ENCODE data around the gene ANXA6.

DNA sequence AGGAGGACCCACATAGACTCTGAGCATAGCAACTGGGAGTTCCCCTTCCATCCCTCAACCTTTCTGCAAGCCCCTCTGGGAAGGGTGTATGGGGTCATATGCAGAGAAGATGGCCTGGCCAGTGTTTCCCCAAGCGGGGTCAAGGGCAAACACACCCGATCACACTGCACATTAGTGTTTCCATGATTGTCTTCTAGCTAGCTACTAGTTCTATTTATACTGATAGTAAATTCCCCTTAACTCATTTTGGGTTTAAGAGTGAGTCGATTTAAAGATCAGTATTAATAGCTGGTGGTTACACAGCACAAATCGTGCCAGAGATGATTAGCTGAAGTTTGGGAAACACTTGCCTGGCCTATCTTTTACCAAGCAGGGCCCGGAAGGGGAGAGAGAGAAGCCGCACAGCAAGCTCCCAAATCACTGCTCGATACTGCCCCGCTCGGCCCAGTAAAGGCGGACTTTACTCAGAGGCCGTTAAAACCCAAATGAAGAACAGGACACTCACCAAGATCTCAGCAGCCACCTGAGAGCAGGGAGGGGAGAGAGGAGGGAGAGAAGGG, 47.4 kb downstream of the ANXA6 start:
- TF ChIP-seq CTCF (IDR thresholded peaks at IDR 0.05 in 2 of 3, conservative IDR thresholded peaks at IDR 0.05 in 1 of 3; ENCODE audit: control insufficient read depth in 2 of 3, extremely low read depth in 1 of 3, insufficient read depth in 1 of 3, low read depth in 3 of 3, low read length in 3 of 3) (no peak; a peak in 3 of 6 replicates), ELK1 (IDR thresholded peaks at IDR 0.05; ENCODE audit: low read depth, low read length) (no peak), EZH2 (IDR thresholded peaks at IDR 0.05; ENCODE audit: borderline replicate concordance, control insufficient read depth, low read depth, low read length) (no peak), POLR2AphosphoS5 (IDR thresholded peaks at IDR 0.05; ENCODE audit: low read length) (no peak), EGR1 (IDR thresholded peaks at IDR 0.05; ENCODE audit: borderline replicate concordance in 1 of 2, low read depth in 2 of 2, low read length in 2 of 2) (no peak), POLR2AphosphoS2 (IDR thresholded peaks at IDR 0.05; ENCODE audit: low read depth, low read length) (no peak), TARDBP (IDR thresholded peaks at IDR 0.05; ENCODE audit: borderline replicate concordance) (no peak), EP300 (IDR thresholded peaks at IDR 0.05; ENCODE audit: borderline replicate concordance in 1 of 2, control insufficient read depth in 1 of 2, low read depth in 2 of 2, low read length in 2 of 2) (no peak), ETV6 (conservative IDR thresholded peaks at IDR 0.05 in 1 of 2, IDR thresholded peaks at IDR 0.05 in 1 of 2; ENCODE audit: borderline replicate concordance in 1 of 2, low read depth in 1 of 2) (no peak)
- TF ChIP-seq, protein P1, sequence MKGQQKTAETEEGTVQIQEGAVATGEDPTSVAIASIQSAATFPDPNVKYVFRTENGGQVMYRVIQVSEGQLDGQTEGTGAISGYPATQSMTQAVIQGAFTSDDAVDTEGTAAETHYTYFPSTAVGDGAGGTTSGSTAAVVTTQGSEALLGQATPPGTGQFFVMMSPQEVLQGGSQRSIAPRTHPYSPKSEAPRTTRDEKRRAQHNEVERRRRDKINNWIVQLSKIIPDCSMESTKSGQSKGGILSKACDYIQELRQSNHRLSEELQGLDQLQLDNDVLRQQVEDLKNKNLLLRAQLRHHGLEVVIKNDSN (IDR thresholded peaks at IDR 0.05; ENCODE audit: borderline replicate concordance, extremely low read length, insufficient read depth, low read depth, low read length): no peak
